ENCODE results near the gene DMD.

- TF ChIP-seq, protein P1, sequence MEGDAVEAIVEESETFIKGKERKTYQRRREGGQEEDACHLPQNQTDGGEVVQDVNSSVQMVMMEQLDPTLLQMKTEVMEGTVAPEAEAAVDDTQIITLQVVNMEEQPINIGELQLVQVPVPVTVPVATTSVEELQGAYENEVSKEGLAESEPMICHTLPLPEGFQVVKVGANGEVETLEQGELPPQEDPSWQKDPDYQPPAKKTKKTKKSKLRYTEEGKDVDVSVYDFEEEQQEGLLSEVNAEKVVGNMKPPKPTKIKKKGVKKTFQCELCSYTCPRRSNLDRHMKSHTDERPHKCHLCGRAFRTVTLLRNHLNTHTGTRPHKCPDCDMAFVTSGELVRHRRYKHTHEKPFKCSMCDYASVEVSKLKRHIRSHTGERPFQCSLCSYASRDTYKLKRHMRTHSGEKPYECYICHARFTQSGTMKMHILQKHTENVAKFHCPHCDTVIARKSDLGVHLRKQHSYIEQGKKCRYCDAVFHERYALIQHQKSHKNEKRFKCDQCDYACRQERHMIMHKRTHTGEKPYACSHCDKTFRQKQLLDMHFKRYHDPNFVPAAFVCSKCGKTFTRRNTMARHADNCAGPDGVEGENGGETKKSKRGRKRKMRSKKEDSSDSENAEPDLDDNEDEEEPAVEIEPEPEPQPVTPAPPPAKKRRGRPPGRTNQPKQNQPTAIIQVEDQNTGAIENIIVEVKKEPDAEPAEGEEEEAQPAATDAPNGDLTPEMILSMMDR (IDR thresholded peaks at IDR 0.05), result no peak
- no peak for TF ChIP-seq EZH2 (IDR thresholded peaks at IDR 0.05; ENCODE audit: borderline replicate concordance, insufficient read depth, low read depth, low read length, poor library complexity, severe bottlenecking)
Measured at GRCh38 chrX:31808357-31808756, 1403.0 kb downstream of the DMD start.
